ENCODE measurements around the gene ALCAM. TPM values are rescaled to one million over a fixed set of nuclear protein-coding genes. Genes with fewer than 3 reads are reported as not detected.

ALCAM gene
- total RNA-seq, 2 experiments from 2014 or later, result 1.6 to 1.9 TPM

DNA sequence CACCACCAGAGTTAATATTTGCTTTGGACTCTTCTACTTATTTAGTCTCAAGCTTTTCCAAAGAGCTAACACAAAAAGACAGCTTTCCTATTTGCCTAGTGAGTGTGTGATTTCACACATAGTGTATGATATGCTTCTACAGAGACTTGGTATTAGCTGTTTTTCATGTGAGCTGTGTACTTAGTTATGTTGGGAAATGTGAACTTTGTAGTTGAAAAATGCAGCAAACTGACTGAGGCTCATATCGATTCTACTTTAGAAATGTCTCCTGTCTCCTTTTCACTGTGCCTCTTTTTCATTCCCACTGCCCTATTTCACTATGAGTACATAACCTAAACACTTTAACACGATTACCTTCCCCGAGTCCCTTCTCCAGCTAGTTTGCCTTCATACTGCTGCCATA is 136.5 kb downstream of the ALCAM start:
- ChIA-PET CTCF (interaction anchor here (1.3 to 1.4 kb wide), 2 partner anchors 9 to 15 kb away, joined by 4 read pairs; no protein-coding TSS in a partner anchor), POLR2A (no interaction called here)
- TF ChIP-seq, protein P1, sequence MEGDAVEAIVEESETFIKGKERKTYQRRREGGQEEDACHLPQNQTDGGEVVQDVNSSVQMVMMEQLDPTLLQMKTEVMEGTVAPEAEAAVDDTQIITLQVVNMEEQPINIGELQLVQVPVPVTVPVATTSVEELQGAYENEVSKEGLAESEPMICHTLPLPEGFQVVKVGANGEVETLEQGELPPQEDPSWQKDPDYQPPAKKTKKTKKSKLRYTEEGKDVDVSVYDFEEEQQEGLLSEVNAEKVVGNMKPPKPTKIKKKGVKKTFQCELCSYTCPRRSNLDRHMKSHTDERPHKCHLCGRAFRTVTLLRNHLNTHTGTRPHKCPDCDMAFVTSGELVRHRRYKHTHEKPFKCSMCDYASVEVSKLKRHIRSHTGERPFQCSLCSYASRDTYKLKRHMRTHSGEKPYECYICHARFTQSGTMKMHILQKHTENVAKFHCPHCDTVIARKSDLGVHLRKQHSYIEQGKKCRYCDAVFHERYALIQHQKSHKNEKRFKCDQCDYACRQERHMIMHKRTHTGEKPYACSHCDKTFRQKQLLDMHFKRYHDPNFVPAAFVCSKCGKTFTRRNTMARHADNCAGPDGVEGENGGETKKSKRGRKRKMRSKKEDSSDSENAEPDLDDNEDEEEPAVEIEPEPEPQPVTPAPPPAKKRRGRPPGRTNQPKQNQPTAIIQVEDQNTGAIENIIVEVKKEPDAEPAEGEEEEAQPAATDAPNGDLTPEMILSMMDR (IDR thresholded peaks at IDR 0.05), result no peak
- Histone ChIP-seq H3K27me3 (ENCODE audit: control insufficient read depth in 1 of 2, insufficient read depth in 2 of 2, low read length in 2 of 2) (no peaks in the 10 kb centered on the region), H3K4me1 (ENCODE audit: insufficient read depth, low read length) (no peaks in the 10 kb centered on the region), H3K27ac (ENCODE audit: low read depth in 1 of 2, low read length in 2 of 2) (no peak overlapping the region), H3K4me3 (ENCODE audit: low read length) (no peak overlapping the region), H3K36me3 (ENCODE audit: insufficient read depth, low read length) (no peaks in the 10 kb centered on the region), H3K9me3 (ENCODE audit: control insufficient read depth in 1 of 2, insufficient read depth in 1 of 2, low read length in 2 of 2) (no peaks in the 10 kb centered on the region)
- H3K9me3 Mint-ChIP-seq, result no peaks in the 10 kb centered on the region
- intact Hi-C loops (cut with DNase I, micrococcal nuclease), result no loop called here
- no peaks in the 10 kb centered on the region for H3K36me3 Mint-ChIP-seq (ENCODE audit: low read depth)
- H3K4me1 Mint-ChIP-seq (ENCODE audit: low read depth), result no peaks in the 10 kb centered on the region
- DNase-seq (no peak), ATAC-seq (ENCODE audit: poor library complexity) (no peak)
- H3K27ac Mint-ChIP-seq, result no peak overlapping the region
- H3K4me3 Mint-ChIP-seq, result no peak overlapping the region
- H3K27me3 Mint-ChIP-seq, result no peaks in the 10 kb centered on the region

DNA sequence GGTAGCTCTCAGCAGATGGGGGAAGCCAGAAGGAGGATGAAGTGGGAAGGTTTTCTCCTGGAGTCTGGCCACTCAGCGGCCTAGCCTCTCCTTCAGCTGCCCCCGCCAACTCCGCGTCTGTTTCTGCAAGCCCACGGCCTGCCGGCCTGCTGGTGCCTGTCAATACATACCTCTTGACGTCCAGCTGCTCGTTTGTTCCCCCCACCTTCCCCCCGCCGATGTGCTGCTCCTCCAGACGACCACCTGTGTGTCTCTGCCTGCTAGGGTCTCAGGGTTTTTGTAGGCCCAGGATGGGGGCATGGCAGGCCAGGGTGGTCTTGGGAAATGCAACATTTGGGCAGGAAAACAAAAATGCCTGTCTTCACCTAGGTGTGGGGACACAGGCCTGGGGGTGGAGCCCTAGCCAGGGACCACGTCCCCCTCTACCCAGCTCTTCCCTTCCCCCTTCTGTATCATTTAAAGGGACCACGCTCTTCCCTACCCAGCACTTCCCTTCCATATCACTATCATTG is 137.8 kb downstream of the ALCAM start:
- no peak for DNase-seq
- Histone ChIP-seq H3K27ac (ENCODE audit: low read depth in 1 of 2, low read length in 2 of 2) (no peak overlapping the region), H3K4me3 (ENCODE audit: low read length) (no peak overlapping the region), H3K27me3 (ENCODE audit: control insufficient read depth in 1 of 2, insufficient read depth in 2 of 2, low read length in 2 of 2) (no peaks in the 10 kb centered on the region), H3K9me3 (ENCODE audit: control insufficient read depth in 1 of 2, insufficient read depth in 1 of 2, low read length in 2 of 2) (no peaks in the 10 kb centered on the region), H3K4me1 (ENCODE audit: insufficient read depth, low read length) (no peaks in the 10 kb centered on the region), H3K36me3 (ENCODE audit: insufficient read depth, low read length) (no peaks in the 10 kb centered on the region)
- CTCF ChIA-PET, result no interaction called here
- H3K27me3 Mint-ChIP-seq, result no peaks in the 10 kb centered on the region
- POLR2A ChIA-PET, result no interaction called here
- no peaks in the 10 kb centered on the region for H3K4me1 Mint-ChIP-seq (ENCODE audit: low read depth)
- TF ChIP-seq, protein P1 (IDR thresholded peaks at IDR 0.05), result no peak
- intact Hi-C loops (cut with DNase I, micrococcal nuclease), result no loop called here
- H3K9me3 Mint-ChIP-seq, result no peaks in the 10 kb centered on the region
- H3K4me3 Mint-ChIP-seq, result no peak overlapping the region
- ATAC-seq (ENCODE audit: poor library complexity), result no peak
- H3K36me3 Mint-ChIP-seq (ENCODE audit: low read depth), result no peaks in the 10 kb centered on the region
- H3K27ac Mint-ChIP-seq, result no peak overlapping the region

DNA sequence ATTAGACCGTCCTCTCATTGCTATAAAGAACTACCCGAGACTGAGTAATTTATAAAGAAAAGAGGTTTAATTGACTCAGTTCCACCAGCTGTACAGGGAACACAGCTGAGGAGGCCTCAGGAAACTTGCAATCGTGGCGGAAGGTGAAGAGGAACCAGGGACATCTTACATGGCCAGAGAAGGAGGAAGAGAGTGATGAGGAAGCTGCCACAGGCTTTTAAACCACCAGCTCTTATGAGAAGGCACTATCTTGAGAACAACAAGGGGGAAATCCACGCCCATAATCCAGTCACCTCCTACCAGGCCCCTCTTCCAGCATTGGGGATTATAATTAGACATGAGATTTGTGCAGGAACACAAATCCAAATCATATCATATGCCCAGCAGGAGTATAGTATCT is 138.5 kb downstream of the ALCAM start:
- H3K9me3 ChIP-seq (ENCODE audit: control insufficient read depth in 1 of 2, insufficient read depth in 1 of 2, low read length in 2 of 2), result no peaks in the 10 kb centered on the region
- H3K4me1 ChIP-seq (ENCODE audit: insufficient read depth, low read length), result no peaks in the 10 kb centered on the region
- Mint-ChIP-seq H3K27ac (no peak overlapping the region), H3K4me3 (no peak overlapping the region), H3K27me3 (no peaks in the 10 kb centered on the region), H3K9me3 (no peaks in the 10 kb centered on the region), H3K4me1 (ENCODE audit: low read depth) (no peaks in the 10 kb centered on the region), H3K36me3 (ENCODE audit: low read depth) (no peaks in the 10 kb centered on the region)
- DNase-seq, result peak in 2 of 14 experiments; percentile 4 to 11
- no peaks in the 10 kb centered on the region for H3K36me3 ChIP-seq (ENCODE audit: insufficient read depth, low read length)
- H3K27me3 ChIP-seq (ENCODE audit: control insufficient read depth in 1 of 2, insufficient read depth in 2 of 2, low read length in 2 of 2), result no peaks in the 10 kb centered on the region
- no peak for ATAC-seq (ENCODE audit: poor library complexity)
- intact Hi-C loops (cut with DNase I, micrococcal nuclease), result no loop called here
- TF ChIP-seq, protein P1 (IDR thresholded peaks at IDR 0.05), result no peak
- no peak overlapping the region for H3K4me3 ChIP-seq (ENCODE audit: low read length)
- H3K27ac ChIP-seq (ENCODE audit: low read depth in 1 of 2, low read length in 2 of 2), result no peak overlapping the region
- ChIA-PET CTCF (no interaction called here), POLR2A (no interaction called here)
